ENCODE measurements around the gene PSME4. TPM values are rescaled to one million over a fixed set of nuclear protein-coding genes. Genes with fewer than 3 reads are reported as not detected.

The PSME4 gene
- total RNA-seq, result 10 to 100 TPM; 28.1 to 36.7 (median 29.5) TPM
- long read RNA-seq, result 0 reads

GRCh38 chr2:53970724-53971602, at the start of gene PSME4:
Gene PSME4 (minus strand): TSS chr2:53970993. CDS start chr2:53970784, 209 bp downstream.
- ATAC-seq, result peak; percentile 90 to 96 (median 94)
- Histone ChIP-seq H3K27ac (peak within 1 kb of the TSS; percentile 91 to 93 (median 92)), H3K4me1 (peaks cover 0 to 19% (median 3%) of the 10 kb centered on the region in 4 donors), H3K27me3 (no peaks in the 10 kb centered on the region), H3K36me3 (peaks cover 0 to 13% (median 0%) of the 10 kb centered on the region in 4 donors), H3K4me3 (peak within 1 kb of the TSS; percentile 60 to 93 (median 72)), H3K9me3 (no peaks in the 10 kb centered on the region)
- WGBS (ENCODE audit: insufficient coverage, low coverage, low lambda C conversion rate, missing lambda C conversion rate), result 0% methylated on average over 5 of the region's 81 CpGs
- TF ChIP-seq CTCF (IDR thresholded peaks at IDR 0.05) (no peak), POLR2A (IDR thresholded peaks at IDR 0.05) (peak; percentile 97)
- DNase-seq, result peak; percentile 96 to 98 (median 97)
- intact Hi-C loops (cut with DNase I), result no loop called here

- intact Hi-C loops (cut with DNase I), result no loop called here
- ATAC-seq, result peak in 1 of 4 donors; percentile 67
- no peaks in the 10 kb centered on the region for H3K4me1 ChIP-seq
- peaks cover 0 to 3% (median 0%) of the 10 kb centered on the region in 4 donors for H3K36me3 ChIP-seq
- no peak overlapping the region for H3K27ac ChIP-seq
- peaks cover 0 to 7% (median 0%) of the 10 kb centered on the region in 4 donors for H3K9me3 ChIP-seq
- TF ChIP-seq POLR2A (IDR thresholded peaks at IDR 0.05) (no peak), CTCF (IDR thresholded peaks at IDR 0.05) (no peak)
- WGBS (ENCODE audit: insufficient coverage, low coverage, low lambda C conversion rate, missing lambda C conversion rate), result 44% methylated on average over 1 of the region's 1 CpG
- no peak for DNase-seq
- no peaks in the 10 kb centered on the region for H3K27me3 ChIP-seq
- H3K4me3 ChIP-seq, result no peak overlapping the region
Observed at GRCh38 chr2:54015798-54016699, 45.3 kb upstream of the PSME4 start.

- peaks cover 0 to 3% (median 0%) of the 10 kb centered on the region in 4 donors for H3K36me3 ChIP-seq
- intact Hi-C loops (cut with DNase I), result no loop called here
Observed at GRCh38 chr2:54013996-54014395, 43.2 kb upstream of the PSME4 start.

More at GRCh38 chr2:54013996-54014395, 43.2 kb upstream of the PSME4 start:
- no peaks in the 10 kb centered on the region for H3K27me3 ChIP-seq
- no peaks in the 10 kb centered on the region for H3K4me1 ChIP-seq
- H3K9me3 ChIP-seq, result no peaks in the 10 kb centered on the region
- 69% methylated on average over 6 of the region's 6 CpGs for whole genome bisulfite sequencing (ENCODE audit: insufficient coverage, low coverage, low lambda C conversion rate, missing lambda C conversion rate)
- no peak overlapping the region for H3K27ac ChIP-seq
- TF ChIP-seq POLR2A (IDR thresholded peaks at IDR 0.05) (no peak), CTCF (IDR thresholded peaks at IDR 0.05) (no peak)
- DNase-seq (no peak), ATAC-seq (no peak)
- no peak overlapping the region for H3K4me3 ChIP-seq

Measured in right lobe of liver (tissue), 6 donors.